ENCODE measurements around the gene RUNDC3A. TPM values are rescaled to one million over a fixed set of nuclear protein-coding genes. Genes with fewer than 3 reads are reported as not detected.

The RUNDC3A gene
- total and polyA plus RNA-seq, 4 donors: 0.61 to 4.9 (median 0.80) TPM

DNA sequence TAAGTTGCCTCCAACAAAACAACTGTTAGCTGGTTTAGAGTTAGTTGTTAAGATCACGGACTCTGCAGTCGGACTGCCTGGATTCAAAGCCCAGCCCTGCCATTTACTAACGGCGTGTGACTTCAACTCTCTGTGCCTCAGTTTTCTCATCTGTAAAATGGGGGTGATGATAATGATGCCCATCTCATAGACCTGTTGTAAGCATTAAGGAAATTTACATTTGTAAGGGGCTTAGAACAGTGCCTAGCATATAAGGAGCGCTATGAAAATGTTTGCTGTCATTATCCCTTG is 41.3 kb upstream of the RUNDC3A start:
- no peak overlapping the region for H3K27ac ChIP-seq (ENCODE audit: low read depth in 1 of 2, low read length in 1 of 2)
- H3K36me3 ChIP-seq (ENCODE audit: control insufficient read depth in 4 of 4, insufficient read depth in 4 of 4, low read length in 4 of 4): no peaks in the 10 kb centered on the region
- no peaks in the 10 kb centered on the region for H3K9me3 ChIP-seq (ENCODE audit: control insufficient read depth in 4 of 4, insufficient read depth in 3 of 4, low read length in 3 of 4)
- H3K4me1 ChIP-seq (ENCODE audit: control insufficient read depth in 5 of 5, insufficient read depth in 5 of 5, low read length in 5 of 5): no peaks in the 10 kb centered on the region
- no peak for TF ChIP-seq CTCF (IDR thresholded peaks at IDR 0.05; ENCODE audit: control extremely low read depth, extremely low read depth)
- ATAC-seq (ENCODE audit: insufficient read depth, low FRiP score) (no peak), DNase-seq (no peak)
- peaks cover 0 to 3% (median 0%) of the 10 kb centered on the region in 3 donors for H3K27me3 ChIP-seq (ENCODE audit: control insufficient read depth in 3 of 3, insufficient read depth in 3 of 3, low read length in 2 of 3)
- no peak overlapping the region for H3K4me3 ChIP-seq
- WGBS, 2 donors: 92 to 96% methylated on average over 5 of the region's 5 CpGs
- H3K9ac ChIP-seq (ENCODE audit: insufficient read depth in 1 of 2, low read length in 2 of 2): no peak overlapping the region

DNA sequence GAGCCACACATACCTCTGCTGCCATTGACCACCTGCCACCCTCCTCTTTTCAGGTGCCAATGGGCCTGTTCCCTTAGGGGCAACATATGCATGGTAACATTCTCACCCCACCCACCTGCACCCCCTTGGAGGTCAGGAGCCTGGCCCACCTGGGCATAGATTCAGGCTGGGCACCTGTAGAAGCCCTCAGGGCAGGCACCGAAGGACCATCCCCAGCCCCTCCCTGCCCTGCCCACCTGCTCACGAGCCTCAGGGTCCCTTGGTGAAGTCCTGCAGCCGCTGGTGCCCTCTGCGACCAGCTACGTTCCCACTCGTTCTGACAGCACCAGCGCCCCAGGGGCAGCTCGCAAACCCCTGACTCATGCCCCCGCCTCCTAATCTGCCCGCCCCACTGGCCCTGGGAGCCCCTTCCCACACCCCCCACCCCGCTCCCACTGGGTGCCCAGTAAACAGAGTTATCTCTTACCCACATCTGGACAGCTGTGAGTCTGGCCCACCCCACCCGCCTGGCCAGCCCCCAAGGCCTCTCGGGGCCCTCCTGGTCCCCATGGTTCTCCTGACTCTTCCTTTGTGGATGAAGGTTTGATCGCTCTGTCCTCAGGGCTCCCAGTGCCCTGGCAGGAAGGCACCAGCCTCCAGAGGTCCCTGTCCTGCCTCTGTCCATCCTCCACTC is 40.4 kb upstream of the RUNDC3A start, which contains the start of gene SLC4A1:
Gene SLC4A1 (minus strand): TSS at position 318 of the 673 bp plus-strand sequence. CDS start 5,269 bp downstream, outside the sequence.
- H3K4me3 ChIP-seq: no peak within 1 kb of the TSS
- no peak for TF ChIP-seq CTCF (IDR thresholded peaks at IDR 0.05; ENCODE audit: control extremely low read depth, extremely low read depth)
- H3K9ac ChIP-seq (ENCODE audit: insufficient read depth in 1 of 2, low read length in 2 of 2): no peak within 1 kb of the TSS
- DNase-seq (peak in 1 of 3 donors; percentile 32), ATAC-seq (ENCODE audit: insufficient read depth, low FRiP score) (no peak)
- H3K9me3 ChIP-seq (ENCODE audit: control insufficient read depth in 4 of 4, insufficient read depth in 3 of 4, low read length in 3 of 4): no peaks in the 10 kb centered on the region
- no peak within 1 kb of the TSS for H3K27ac ChIP-seq (ENCODE audit: low read depth in 1 of 2, low read length in 1 of 2)
- peaks cover 0 to 3% (median 0%) of the 10 kb centered on the region in 3 donors for H3K27me3 ChIP-seq (ENCODE audit: control insufficient read depth in 3 of 3, insufficient read depth in 3 of 3, low read length in 2 of 3)
- H3K36me3 ChIP-seq (ENCODE audit: control insufficient read depth in 4 of 4, insufficient read depth in 4 of 4, low read length in 4 of 4): no peaks in the 10 kb centered on the region
- H3K4me1 ChIP-seq (ENCODE audit: control insufficient read depth in 5 of 5, insufficient read depth in 5 of 5, low read length in 5 of 5): peaks cover 0 to 3% (median 0%) of the 10 kb centered on the region in 5 donors
- 77 to 82% methylated on average over 14 of the region's 14 CpGs for WGBS, 2 donors

DNA sequence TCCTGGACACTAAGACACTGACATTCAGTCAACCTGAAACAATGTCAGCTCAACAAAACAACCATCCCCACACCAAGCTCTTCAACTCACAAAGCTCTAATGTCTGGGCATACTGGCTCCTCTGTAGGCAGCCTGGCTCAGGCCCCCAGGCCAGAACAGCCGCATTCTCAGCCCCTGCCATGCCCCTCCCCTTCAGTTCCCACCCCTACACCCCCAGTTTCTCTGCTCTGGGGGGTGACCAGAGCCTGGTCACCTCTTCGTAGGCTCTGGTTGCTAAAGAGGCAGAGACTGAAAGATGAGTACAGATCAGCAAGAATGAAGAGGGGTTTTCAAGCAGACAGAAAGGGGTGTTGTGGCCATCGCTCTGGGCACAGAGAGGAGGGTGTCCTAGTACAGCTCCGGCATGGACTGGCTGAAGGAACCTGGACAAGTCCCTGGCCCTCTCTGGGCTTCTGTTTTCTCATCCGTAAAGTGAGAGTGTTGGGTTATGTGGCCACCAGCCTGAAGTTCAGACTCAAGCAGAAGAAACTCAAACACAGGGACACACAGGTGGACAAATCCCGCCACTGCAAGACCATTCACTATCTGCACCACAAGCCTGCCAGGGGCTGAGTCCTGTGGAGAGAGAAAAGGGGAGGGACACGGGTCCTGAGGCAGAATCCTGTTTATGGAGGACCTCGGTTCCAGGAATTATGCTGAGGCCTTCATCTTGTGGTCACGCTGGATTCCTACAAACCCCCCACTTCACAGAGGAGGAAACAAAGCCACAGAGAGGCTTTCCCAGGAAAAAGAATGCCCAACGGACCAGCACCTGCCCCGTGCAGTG is 39.5 kb upstream of the RUNDC3A start:
- ATAC-seq (ENCODE audit: insufficient read depth, low FRiP score): no peak
- Histone ChIP-seq H3K9ac (ENCODE audit: insufficient read depth in 1 of 2, low read length in 2 of 2) (no peak overlapping the region), H3K4me3 (no peak overlapping the region), H3K27me3 (ENCODE audit: control insufficient read depth in 3 of 3, insufficient read depth in 3 of 3, low read length in 2 of 3) (no peaks in the 10 kb centered on the region), H3K36me3 (ENCODE audit: control insufficient read depth in 4 of 4, insufficient read depth in 4 of 4, low read length in 4 of 4) (no peaks in the 10 kb centered on the region), H3K27ac (ENCODE audit: low read depth in 1 of 2, low read length in 1 of 2) (no peak overlapping the region), H3K9me3 (ENCODE audit: control insufficient read depth in 4 of 4, insufficient read depth in 3 of 4, low read length in 3 of 4) (no peaks in the 10 kb centered on the region), H3K4me1 (ENCODE audit: control insufficient read depth in 5 of 5, insufficient read depth in 5 of 5, low read length in 5 of 5) (peaks cover 0 to 3% (median 0%) of the 10 kb centered on the region in 5 donors)
- DNase-seq: no peak
- WGBS, 2 donors: 77 to 79% methylated on average over 11 of the region's 11 CpGs
- TF ChIP-seq CTCF (IDR thresholded peaks at IDR 0.05; ENCODE audit: control extremely low read depth, extremely low read depth): no peak

Measured in lung (tissue), 12 donors.